ENCODE results near the gene KTI12. TPM values are rescaled to one million over a fixed set of nuclear protein-coding genes. Genes with fewer than 3 reads are reported as not detected.
"Not testable (repeated sequence)": the region's sequence is repeated elsewhere in the genome, so short reads cannot be mapped to it uniquely, and the experiment has no call there.

Gene KTI12
- total and polyA plus RNA-seq, 2 donors (not counting 3 experiments of a cell fraction or from before 2014, with no cell fraction given), result 10.0 to 12.7 TPM

DNA sequence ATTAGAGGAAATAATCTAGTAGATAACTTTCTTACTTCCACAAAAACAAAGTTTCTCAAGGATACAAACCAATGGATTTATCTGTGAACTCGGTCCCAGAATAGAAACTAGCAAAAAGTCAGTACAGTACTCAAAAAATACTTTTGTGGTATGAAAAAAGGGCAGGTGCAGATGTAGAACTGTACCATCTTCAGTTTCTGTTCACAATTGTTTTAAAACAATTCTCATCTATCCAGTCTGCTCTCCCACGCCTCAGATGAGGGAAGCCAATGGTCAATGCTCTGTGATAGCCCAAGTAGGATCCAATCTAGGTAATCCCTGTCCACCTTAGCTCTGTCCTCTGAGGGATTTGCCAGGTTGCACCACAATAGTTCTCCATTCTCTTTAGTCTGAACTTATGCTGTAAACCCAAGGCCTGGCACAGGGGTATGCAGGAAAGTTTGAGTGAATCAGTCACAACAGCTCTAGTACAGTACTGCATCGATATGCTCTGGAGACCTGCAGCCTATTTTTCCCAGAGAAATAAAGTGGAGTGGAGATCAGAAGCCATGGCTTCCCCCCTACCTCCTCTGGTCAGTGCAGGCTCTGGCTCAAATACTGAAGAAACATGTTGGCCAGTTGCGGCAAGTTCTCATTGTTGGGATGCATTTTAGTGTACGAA is 1.4 kb downstream of the KTI12 start:
- no peak for FAIRE-seq
- Histone ChIP-seq H3K27ac (ENCODE audit: insufficient read depth, low read depth, low read length) (peak overlapping the region; percentile 70), H3K9me3 (replicated peaks; ENCODE audit: control insufficient read depth, insufficient read depth, low read length) (no peaks in the 10 kb centered on the region), H2AFZ (ENCODE audit: low read depth, low read length) (peak overlapping the region; percentile 82), H3K36me3 (ENCODE audit: control insufficient read depth in 2 of 2, extremely low read depth in 1 of 2, insufficient read depth in 2 of 2, low read length in 2 of 2) (no peaks in the 10 kb centered on the region), H3K4me2 (ENCODE audit: insufficient read depth, low read length) (peak overlapping the region; percentile 90), H3K4me3 (replicated peaks in 1 of 3; ENCODE audit: insufficient read depth in 1 of 3, low read depth in 1 of 3, low read length in 3 of 3) (peak overlapping the region; percentile 58 to 87 (median 79)), H3K9me1 (replicated peaks; ENCODE audit: control insufficient read depth, extremely low read depth, insufficient read depth, low read length) (no peaks in the 10 kb centered on the region), H3K9ac (replicated peaks; ENCODE audit: extremely low read depth, insufficient read depth, low read length) (peak overlapping the region; percentile 89), H3K27me3 (ENCODE audit: control insufficient read depth in 2 of 2, insufficient read depth in 2 of 2, low read length in 2 of 2) (no peaks in the 10 kb centered on the region), H4K20me1 (replicated peaks; ENCODE audit: control insufficient read depth, extremely low read depth, insufficient read depth, low read length) (no peaks in the 10 kb centered on the region), H3K79me2 (ENCODE audit: control insufficient read depth, insufficient read depth, low read length) (peaks cover 26% of the 10 kb centered on the region), H3K4me1 (ENCODE audit: control insufficient read depth, extremely low read depth, insufficient read depth, low read length) (peaks cover 21% of the 10 kb centered on the region)
- intact Hi-C loops (cut with micrococcal nuclease) (no loop called here), dilution Hi-C loops (cut with MboI; ENCODE audit: extremely low pct_ligation_motif_present, low sequenced_read_pairs) (no loop called here)
- no peak for DNase-seq (ENCODE audit: low read depth, low spot score)
- ChIA-PET POLR2A (interaction anchor here (1.5 kb wide), 1 partner anchor 23 kb away, joined by 4 read pairs; the partner anchor contains the start of gene TXNDC12), CTCF (interaction anchor here (1.1 kb wide), 1 partner anchor 29 kb away, joined by 3 read pairs; no protein-coding TSS in a partner anchor)
- no peak for TF ChIP-seq GATA2 (IDR thresholded peaks at IDR 0.05; ENCODE audit: insufficient read depth, insufficient read length, low read depth, low read length)
- no peak for TF ChIP-seq POLR2AphosphoS5 (IDR thresholded peaks at IDR 0.05; ENCODE audit: insufficient read depth, low read depth, low read length)
- no peak for TF ChIP-seq FOS (IDR thresholded peaks at IDR 0.05; ENCODE audit: borderline replicate concordance, insufficient read depth, low read length)
- TF ChIP-seq EZH2 (IDR thresholded peaks at IDR 0.05; ENCODE audit: borderline replicate concordance, low read depth, low read length, severe bottlenecking), result no peak
- TF ChIP-seq, protein P1, sequence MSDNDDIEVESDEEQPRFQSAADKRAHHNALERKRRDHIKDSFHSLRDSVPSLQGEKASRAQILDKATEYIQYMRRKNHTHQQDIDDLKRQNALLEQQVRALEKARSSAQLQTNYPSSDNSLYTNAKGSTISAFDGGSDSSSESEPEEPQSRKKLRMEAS (IDR thresholded peaks at IDR 0.05; ENCODE audit: insufficient read depth, insufficient read length), result no peak
- no peak for TF ChIP-seq MYC (IDR thresholded peaks at IDR 0.05; ENCODE audit: low read depth, low read length)
- TF ChIP-seq, protein P2, sequence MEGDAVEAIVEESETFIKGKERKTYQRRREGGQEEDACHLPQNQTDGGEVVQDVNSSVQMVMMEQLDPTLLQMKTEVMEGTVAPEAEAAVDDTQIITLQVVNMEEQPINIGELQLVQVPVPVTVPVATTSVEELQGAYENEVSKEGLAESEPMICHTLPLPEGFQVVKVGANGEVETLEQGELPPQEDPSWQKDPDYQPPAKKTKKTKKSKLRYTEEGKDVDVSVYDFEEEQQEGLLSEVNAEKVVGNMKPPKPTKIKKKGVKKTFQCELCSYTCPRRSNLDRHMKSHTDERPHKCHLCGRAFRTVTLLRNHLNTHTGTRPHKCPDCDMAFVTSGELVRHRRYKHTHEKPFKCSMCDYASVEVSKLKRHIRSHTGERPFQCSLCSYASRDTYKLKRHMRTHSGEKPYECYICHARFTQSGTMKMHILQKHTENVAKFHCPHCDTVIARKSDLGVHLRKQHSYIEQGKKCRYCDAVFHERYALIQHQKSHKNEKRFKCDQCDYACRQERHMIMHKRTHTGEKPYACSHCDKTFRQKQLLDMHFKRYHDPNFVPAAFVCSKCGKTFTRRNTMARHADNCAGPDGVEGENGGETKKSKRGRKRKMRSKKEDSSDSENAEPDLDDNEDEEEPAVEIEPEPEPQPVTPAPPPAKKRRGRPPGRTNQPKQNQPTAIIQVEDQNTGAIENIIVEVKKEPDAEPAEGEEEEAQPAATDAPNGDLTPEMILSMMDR (IDR thresholded peaks at IDR 0.05; ENCODE audit: extremely low read depth in 1 of 2, insufficient read depth in 1 of 2, low read depth in 1 of 2, low read length in 2 of 2), result no peak
- TF ChIP-seq POLR2A (IDR thresholded peaks at IDR 0.05; ENCODE audit: low read depth, low read length), result no peak
- TF ChIP-seq JUN (IDR thresholded peaks at IDR 0.05; ENCODE audit: borderline replicate concordance, insufficient read depth, insufficient read length, low read depth), result no peak
- BruUV-seq (replicated peaks), result TSS peak; percentile 58

DNA sequence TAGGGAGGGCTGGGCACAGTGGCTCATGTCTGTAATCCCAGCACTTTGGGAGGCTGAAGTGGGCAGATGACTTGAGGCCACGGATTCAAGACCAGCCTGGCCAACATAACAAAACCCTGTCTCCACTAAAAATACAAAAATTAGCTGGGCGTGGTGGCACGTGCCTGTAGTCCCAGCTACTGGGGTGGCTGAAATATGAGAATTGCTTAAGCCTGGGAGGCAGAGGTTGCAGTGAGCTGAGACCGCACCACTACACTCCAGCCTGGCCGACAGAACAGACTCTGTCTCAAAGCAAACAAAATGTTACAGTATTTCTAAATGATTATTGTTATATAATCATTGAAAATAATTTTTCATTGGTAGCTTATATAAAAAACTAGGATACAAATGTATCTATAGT is 4.8 kb downstream of the KTI12 start:
- Histone ChIP-seq H3K4me1 (ENCODE audit: control insufficient read depth, extremely low read depth, insufficient read depth, low read length) (peaks cover 18% of the 10 kb centered on the region), H3K79me2 (ENCODE audit: control insufficient read depth, insufficient read depth, low read length) (peaks cover 26% of the 10 kb centered on the region)
- intact Hi-C loops (cut with micrococcal nuclease); FAIRE-seq; H3K36me3 ChIP-seq (ENCODE audit: control insufficient read depth in 2 of 2, extremely low read depth in 1 of 2, insufficient read depth in 2 of 2, low read length in 2 of 2); H2AFZ ChIP-seq (ENCODE audit: low read depth, low read length); dilution Hi-C loops (cut with MboI; ENCODE audit: extremely low pct_ligation_motif_present, low sequenced_read_pairs); DNase-seq (ENCODE audit: low read depth, low spot score); H3K9ac ChIP-seq (replicated peaks; ENCODE audit: extremely low read depth, insufficient read depth, low read length); H3K27ac ChIP-seq (ENCODE audit: insufficient read depth, low read depth, low read length); CTCF ChIA-PET; H3K27me3 ChIP-seq (ENCODE audit: control insufficient read depth in 2 of 2, insufficient read depth in 2 of 2, low read length in 2 of 2); POLR2A ChIA-PET; H3K9me3 ChIP-seq (replicated peaks; ENCODE audit: control insufficient read depth, insufficient read depth, low read length); H3K4me2 ChIP-seq (ENCODE audit: insufficient read depth, low read length); BruUV-seq (replicated peaks); H3K4me3 ChIP-seq (replicated peaks in 1 of 3; ENCODE audit: insufficient read depth in 1 of 3, low read depth in 1 of 3, low read length in 3 of 3); H4K20me1 ChIP-seq (replicated peaks; ENCODE audit: control insufficient read depth, extremely low read depth, insufficient read depth, low read length); H3K9me1 ChIP-seq (replicated peaks; ENCODE audit: control insufficient read depth, extremely low read depth, insufficient read depth, low read length): not testable (repeated sequence)
